Right lobe of liver (tissue), 4 donors: ENCODE results near the gene RPS24.

Source experiments
- POLR2A ChIP-seq: fragments of 450-650 bp; IDR thresholded peaks from one replicate; pipeline ENCODE4 v1.6.1; 2017; ENCODE audit warnings: antibody characterized with exemption, mild to moderate bottlenecking
- TF ChIP-seq, protein P1 (sequence below), 4 donors: fragments of 200-600 bp in 3 of 4; fragments of 450-650 bp in 1 of 4; IDR thresholded peaks; one replicate each; pipeline versions ENCODE4 v1.5.1 to v1.8.0; 2016 to 2022; ENCODE audit warnings: antibody characterized with exemption in 4 of 4, mild to moderate bottlenecking in 2 of 4
- donor health status: DM: no; HTN: no; CAD: no.
- donor health status: DM: no; HTN: no; CAD: no.
- donor health status: DM: no; HTN: yes; CAD: no.

GRCh38 chr10:78082636-78083035, 49.0 kb downstream of the RPS24 start:
- TF ChIP-seq, protein P1, sequence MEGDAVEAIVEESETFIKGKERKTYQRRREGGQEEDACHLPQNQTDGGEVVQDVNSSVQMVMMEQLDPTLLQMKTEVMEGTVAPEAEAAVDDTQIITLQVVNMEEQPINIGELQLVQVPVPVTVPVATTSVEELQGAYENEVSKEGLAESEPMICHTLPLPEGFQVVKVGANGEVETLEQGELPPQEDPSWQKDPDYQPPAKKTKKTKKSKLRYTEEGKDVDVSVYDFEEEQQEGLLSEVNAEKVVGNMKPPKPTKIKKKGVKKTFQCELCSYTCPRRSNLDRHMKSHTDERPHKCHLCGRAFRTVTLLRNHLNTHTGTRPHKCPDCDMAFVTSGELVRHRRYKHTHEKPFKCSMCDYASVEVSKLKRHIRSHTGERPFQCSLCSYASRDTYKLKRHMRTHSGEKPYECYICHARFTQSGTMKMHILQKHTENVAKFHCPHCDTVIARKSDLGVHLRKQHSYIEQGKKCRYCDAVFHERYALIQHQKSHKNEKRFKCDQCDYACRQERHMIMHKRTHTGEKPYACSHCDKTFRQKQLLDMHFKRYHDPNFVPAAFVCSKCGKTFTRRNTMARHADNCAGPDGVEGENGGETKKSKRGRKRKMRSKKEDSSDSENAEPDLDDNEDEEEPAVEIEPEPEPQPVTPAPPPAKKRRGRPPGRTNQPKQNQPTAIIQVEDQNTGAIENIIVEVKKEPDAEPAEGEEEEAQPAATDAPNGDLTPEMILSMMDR (IDR thresholded peaks at IDR 0.05): no peak
- no peak for TF ChIP-seq POLR2A
